HepG2 (cell line): ENCODE data around the gene TIGAR. TPM values are rescaled to one million over a fixed set of nuclear protein-coding genes. Genes with fewer than 3 reads are reported as not detected.

Source experiments
- DZIP1 ChIP-seq: sonication (generic); formaldehyde crosslinking; IDR thresholded peaks from 2 replicates; pipeline ENCODE4 v1.5.0; 2020; ENCODE audit warnings: mild to moderate bottlenecking, missing genetic modification reagents
- EP300 ChIP-seq, 3 experiments: sonication (generic) in 1 of 3; formaldehyde crosslinking in 1 of 3; IDR thresholded peaks; 2 replicates each; pipeline versions ENCODE4 v1.5.1 to v1.6.1; 2011 to 2020; ENCODE audit warnings: low read depth in 2 of 3, low read length in 2 of 3, borderline replicate concordance in 1 of 3, improper control_type of control experiment in 1 of 3, mild to moderate bottlenecking in 1 of 3, missing genetic modification reagents in 1 of 3, moderate library complexity in 1 of 3
- MTF2 ChIP-seq: sonication (generic); formaldehyde crosslinking; IDR thresholded peaks from 2 replicates; pipeline ENCODE4 v1.5.0; 2020; ENCODE audit warnings: missing genetic modification reagents, borderline replicate concordance
- NFIC ChIP-seq: IDR thresholded peaks from 2 replicates; pipeline ENCODE4 v1.6.1; 2012; ENCODE audit warnings: mild to moderate bottlenecking, low read length, inconsistent platforms
- NFKBIZ ChIP-seq: IDR thresholded peaks from 2 replicates; pipeline ENCODE4 v1.6.1; 2018; ENCODE audit warnings: missing genetic modification reagents, missing compliant biosample characterization
- PLRG1 ChIP-seq: fragments of 450-650 bp; conservative IDR thresholded peaks from 2 replicates; pipeline ENCODE4 v1.6.1; 2016
- POLR2AphosphoS2 ChIP-seq: IDR thresholded peaks from 2 replicates; pipeline ENCODE4 v1.6.1; 2011; ENCODE audit warnings: low read depth, low read length, improper control_type of control experiment
- RFX1 ChIP-seq: fragments of 450-650 bp; IDR thresholded peaks from 2 replicates; pipeline ENCODE4 v1.6.1; 2017
- TBX2 ChIP-seq: sonication (generic); formaldehyde crosslinking; IDR thresholded peaks from 2 replicates; pipeline ENCODE4 v1.5.0; 2020; ENCODE audit warnings: missing genetic modification reagents, mild to moderate bottlenecking, borderline replicate concordance
- TCF12 ChIP-seq, 2 experiments: fragments of 450-650 bp in 1 of 2; sonication (generic) in 1 of 2; formaldehyde crosslinking in 1 of 2; IDR thresholded peaks; 2 replicates each; pipeline versions ENCODE4 v1.6.1 to v1.8.0; 2017 to 2022; ENCODE audit warnings: antibody characterized with exemption in 1 of 2, mild to moderate bottlenecking in 1 of 2, missing genetic modification reagents in 1 of 2, moderate library complexity in 1 of 2
- TCF7L2 ChIP-seq: IDR thresholded peaks from 2 replicates; pipeline ENCODE4 v1.6.1; 2011; ENCODE audit warnings: mild to moderate bottlenecking, low read depth, low read length, moderate library complexity
- ZNF414 ChIP-seq: sonication (generic); formaldehyde crosslinking; IDR thresholded peaks from 2 replicates; pipeline ENCODE4 v1.5.0; 2020; ENCODE audit warnings: missing genetic modification reagents
- ZNF761 ChIP-seq: sonication (generic); formaldehyde crosslinking; conservative IDR thresholded peaks from 2 replicates; pipeline ENCODE4 v1.4.0; 2020; ENCODE audit warnings: mild to moderate bottlenecking, missing genetic modification reagents
- ZNF850 ChIP-seq: sonication (generic); formaldehyde crosslinking; conservative IDR thresholded peaks from 2 replicates; pipeline ENCODE4 v1.9.0; 2021; ENCODE audit warnings: mild to moderate bottlenecking, missing genetic modification reagents
- polyA plus RNA-seq, 8 experiments: library from polyadenylated mRNA; depleted of rRNA in 3 of 8; stranded (reverse) in 7 of 8; unstranded in 1 of 8; fragments of >200 nt; fragmentation: Illumina TruSeq in 4 of 8; extraction: Trizol in 4 of 8; gene quantifications; 2 replicates each; pipeline versions ENCODE4 v1.2.1 to v1.2.3, GENCODE V29; 2011 to 2016; ENCODE audit warnings: low read depth in 4 of 8, missing spikeins in 1 of 8, mixed read lengths in 1 of 8; ENCODE audit not compliant: insufficient read depth in 1 of 8
- total RNA-seq, 5 experiments: library from RNA; depleted of rRNA; stranded (reverse); fragments of >200 nt; fragmentation: Illumina TruSeq; extraction: Trizol; gene quantifications; 2 replicates each; pipeline ENCODE4 v1.2.3, GENCODE V29; 2016; ENCODE audit warnings: low read depth in 1 of 5
- TF ChIP-seq, protein P1 (sequence below): sonication (generic); formaldehyde crosslinking; IDR thresholded peaks from 2 replicates; pipeline ENCODE4 v1.4.0; 2020; ENCODE audit warnings: mild to moderate bottlenecking, missing genetic modification reagents
- TF ChIP-seq, protein P2 (sequence below): sonication (generic); formaldehyde crosslinking; conservative IDR thresholded peaks from 2 replicates; pipeline ENCODE4 v1.8.1; 2023; ENCODE audit warnings: missing genetic modification reagents

TIGAR gene
- total and polyA plus RNA-seq, 2 of the 13 experiments (the other 11 are each of a cell fraction or from before 2014, with no cell fraction given), result 2.6 to 21.8 TPM

- TF ChIP-seq TBX2 (CRISPR knock-in tag), result no peak
- TF ChIP-seq TCF7L2, result no peak
- no peak for TF ChIP-seq NFKBIZ (CRISPR knock-in tag)
- TF ChIP-seq, protein P1, sequence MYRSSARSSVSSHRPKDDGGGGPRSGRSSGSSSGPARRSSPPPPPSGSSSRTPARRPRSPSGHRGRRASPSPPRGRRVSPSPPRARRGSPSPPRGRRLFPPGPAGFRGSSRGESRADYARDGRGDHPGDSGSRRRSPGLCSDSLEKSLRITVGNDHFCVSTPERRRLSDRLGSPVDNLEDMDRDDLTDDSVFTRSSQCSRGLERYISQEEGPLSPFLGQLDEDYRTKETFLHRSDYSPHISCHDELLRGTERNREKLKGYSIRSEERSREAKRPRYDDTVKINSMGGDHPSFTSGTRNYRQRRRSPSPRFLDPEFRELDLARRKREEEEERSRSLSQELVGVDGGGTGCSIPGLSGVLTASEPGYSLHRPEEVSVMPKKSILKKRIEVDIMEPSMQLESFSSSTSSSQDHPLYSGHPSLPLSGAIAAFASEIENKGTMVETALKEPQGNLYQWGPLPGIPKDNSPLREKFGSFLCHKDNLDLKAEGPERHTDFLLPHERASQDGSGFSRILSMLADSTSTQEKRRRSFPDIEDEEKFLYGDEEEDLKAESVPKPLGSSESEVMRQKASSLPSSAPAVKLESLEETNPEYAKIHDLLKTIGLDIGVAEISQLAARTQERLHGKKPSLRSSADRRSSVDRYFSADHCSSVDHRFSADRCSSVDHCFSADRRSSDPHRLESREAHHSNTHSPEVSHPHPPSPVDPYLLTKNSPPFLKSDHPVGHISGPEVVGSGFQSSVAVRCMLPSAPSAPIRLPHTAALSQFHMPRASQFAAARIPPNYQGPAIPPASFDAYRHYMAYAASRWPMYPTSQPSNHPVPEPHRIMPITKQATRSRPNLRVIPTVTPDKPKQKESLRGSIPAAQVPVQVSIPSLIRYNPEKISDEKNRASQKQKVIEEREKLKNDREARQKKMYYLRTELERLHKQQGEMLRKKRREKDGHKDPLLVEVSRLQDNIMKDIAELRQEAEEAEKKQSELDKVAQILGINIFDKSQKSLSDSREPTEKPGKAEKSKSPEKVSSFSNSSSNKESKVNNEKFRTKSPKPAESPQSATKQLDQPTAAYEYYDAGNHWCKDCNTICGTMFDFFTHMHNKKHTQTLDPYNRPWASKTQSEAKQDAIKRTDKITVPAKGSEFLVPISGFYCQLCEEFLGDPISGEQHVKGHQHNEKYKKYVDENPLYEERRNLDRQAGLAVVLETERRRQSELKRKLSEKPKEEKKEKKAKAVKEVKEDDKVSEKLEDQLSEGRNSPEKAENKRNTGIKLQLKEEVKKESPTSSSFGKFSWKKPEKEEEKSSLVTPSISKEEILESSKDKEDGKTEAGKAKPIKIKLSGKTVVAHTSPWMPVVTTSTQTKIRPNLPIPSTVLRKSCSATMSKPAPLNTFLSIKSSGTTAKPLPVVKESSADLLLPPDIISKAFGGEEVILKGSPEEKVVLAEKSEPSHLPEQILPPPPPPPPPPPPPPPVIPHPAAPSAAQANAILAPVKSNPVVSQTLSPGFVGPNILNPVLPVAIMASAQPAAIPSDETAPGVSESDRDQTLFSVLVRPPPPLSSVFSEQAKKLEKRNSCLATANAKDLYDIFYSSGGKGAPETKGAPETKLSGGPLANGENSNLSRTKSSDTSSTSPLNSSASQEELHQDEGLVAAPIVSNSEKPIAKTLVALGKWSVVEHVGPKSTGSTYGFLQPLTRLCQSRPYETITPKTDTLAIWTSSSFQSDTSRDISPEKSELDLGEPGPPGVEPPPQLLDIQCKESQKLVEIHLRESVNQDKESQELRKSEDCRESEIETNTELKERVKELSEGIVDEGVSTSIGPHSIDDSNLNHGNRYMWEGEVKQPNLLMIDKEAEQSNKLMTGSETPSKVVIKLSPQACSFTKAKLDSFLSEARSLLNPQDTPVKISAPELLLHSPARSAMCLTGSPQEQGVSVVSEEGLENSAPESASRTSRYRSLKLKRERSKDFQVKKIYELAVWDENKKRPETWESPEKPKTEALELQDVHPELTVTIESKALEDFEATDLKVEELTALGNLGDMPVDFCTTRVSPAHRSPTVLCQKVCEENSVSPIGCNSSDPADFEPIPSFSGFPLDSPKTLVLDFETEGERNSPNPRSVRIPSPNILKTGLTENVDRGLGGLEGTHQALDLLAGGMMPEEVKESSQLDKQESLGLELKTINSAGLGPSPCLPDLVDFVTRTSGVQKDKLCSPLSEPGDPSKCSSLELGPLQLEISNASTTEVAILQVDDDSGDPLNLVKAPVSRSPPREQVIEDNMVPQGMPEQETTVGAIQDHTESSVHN (CRISPR knock-in tag), result no peak
- TF ChIP-seq ZNF414 (CRISPR knock-in tag), result no peak
- no peak for TF ChIP-seq ZNF850 (CRISPR knock-in tag)
- no peak for TF ChIP-seq POLR2AphosphoS2
- TF ChIP-seq DZIP1 (CRISPR knock-in tag), result no peak
- TF ChIP-seq EP300 (IDR thresholded peaks at IDR 0.05; ENCODE audit: low read depth in 2 of 2, low read length in 2 of 2), result no peak
- TF ChIP-seq EP300 (CRISPR knock-in tag; IDR thresholded peaks at IDR 0.05; ENCODE audit: borderline replicate concordance), result no peak
- TF ChIP-seq ZNF761 (CRISPR knock-in tag), result no peak
- no peak for TF ChIP-seq NFIC
- TF ChIP-seq RFX1, result no peak
- TF ChIP-seq TCF12 (IDR thresholded peaks at IDR 0.05), result no peak
- TF ChIP-seq TCF12 (CRISPR knock-in tag; IDR thresholded peaks at IDR 0.05), result no peak
- no peak for TF ChIP-seq MTF2 (CRISPR knock-in tag)
- TF ChIP-seq, protein P2, sequence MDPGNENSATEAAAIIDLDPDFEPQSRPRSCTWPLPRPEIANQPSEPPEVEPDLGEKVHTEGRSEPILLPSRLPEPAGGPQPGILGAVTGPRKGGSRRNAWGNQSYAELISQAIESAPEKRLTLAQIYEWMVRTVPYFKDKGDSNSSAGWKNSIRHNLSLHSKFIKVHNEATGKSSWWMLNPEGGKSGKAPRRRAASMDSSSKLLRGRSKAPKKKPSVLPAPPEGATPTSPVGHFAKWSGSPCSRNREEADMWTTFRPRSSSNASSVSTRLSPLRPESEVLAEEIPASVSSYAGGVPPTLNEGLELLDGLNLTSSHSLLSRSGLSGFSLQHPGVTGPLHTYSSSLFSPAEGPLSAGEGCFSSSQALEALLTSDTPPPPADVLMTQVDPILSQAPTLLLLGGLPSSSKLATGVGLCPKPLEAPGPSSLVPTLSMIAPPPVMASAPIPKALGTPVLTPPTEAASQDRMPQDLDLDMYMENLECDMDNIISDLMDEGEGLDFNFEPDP (CRISPR knock-in tag), result no peak
- TF ChIP-seq PLRG1, result no peak
These were observed 13.2 kb upstream of the TIGAR start (continued) for GRCh38 chr12:4307593-4308333.
